HG02840 (cell line): Measurements from ENCODE around the gene BMF.
A peak's percentile ranks its signal among the peaks of the same experiment; 100 is the strongest.

ENCODE experiments used
- ATAC-seq: cut with Tn5 transposase; IDR thresholded peaks from one replicate; pipeline ENCODE4 v1.9.1; 2021; ENCODE audit warnings: mild to moderate bottlenecking, moderate library complexity, moderate number of reproducible peaks; ENCODE audit not compliant: unreplicated experiment, low FRiP score

The BMF gene

DNA sequence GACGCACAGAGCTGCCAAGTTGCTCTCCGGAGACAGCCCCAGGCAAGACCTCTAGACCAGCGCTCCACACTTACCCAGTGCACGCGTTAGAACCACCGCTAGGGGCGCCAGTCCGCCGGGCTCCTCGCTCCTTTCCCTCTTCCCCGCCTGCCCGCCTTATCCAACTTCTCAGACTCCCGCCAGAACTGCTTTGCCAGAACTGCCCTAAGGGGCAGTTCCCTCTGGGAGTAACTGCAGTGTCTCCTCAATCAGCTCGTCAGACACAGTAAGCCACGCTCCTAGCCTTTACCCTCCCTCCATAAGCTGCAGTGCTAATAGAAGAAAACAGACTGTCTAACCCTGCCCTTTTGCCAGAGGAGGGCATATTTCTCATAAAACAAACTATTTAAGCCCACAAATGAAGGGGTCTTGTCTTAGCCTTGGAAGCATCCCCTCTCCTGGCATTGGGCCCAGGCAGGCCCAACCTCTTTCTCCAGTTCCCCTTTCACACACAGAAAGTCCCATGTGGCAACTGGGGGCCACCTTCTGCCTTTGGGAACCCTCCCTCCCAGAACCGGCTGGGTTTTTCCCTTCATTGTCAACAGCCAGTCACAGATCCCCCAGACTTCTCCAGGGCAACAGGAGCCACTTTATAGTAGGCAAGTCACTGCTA lies 3.7 kb downstream of the BMF start:
- ATAC-seq, result peak; percentile 23

DNA sequence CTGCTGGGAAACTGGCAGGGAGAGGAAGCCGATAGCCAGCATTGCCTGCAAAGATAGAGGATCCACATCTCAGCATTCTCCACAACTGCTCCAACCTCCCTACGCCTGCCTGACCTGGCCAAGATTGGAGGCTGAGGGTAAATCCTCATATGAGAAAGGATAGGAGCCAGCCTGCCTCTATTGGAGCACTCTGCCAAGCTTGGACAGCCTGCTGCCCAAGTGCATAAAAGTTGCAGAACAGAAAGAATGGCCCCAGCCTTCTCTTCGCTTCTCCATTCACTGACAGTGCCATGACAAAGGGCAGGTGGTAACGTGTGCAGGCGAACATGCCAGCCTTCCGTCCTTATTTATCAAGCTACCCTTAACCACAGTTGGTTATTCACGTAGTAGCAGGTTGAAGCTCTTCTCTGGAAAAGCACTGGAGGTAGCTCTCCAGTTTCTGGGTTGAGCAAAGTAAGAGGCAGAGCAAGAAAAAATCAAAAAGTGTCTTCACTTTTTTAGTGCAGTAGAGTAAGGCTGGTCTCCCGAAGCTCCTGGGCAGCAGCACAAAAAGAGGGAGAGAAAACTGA lies 4.3 kb downstream of the BMF start:
- ATAC-seq, result no peak

DNA sequence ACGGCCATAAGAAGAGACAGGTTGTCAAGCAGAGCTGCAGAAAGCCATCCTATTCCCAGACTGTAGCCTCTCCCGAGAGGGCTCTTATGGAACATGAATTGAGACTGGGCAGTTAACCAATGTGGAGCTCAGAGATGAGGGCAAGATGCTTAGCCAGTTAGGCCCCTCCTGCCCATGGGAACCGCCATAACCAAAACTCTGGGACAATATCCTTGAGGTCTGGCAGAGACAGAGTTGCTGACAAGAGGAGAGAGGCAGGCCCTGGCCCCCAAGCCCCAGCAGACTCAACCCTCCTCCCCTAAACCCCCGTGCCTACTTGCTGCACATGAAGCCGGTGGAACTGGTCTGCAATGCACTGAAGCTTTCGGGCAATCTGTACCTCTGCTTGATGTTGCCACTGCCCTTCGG lies 4.8 kb downstream of the BMF start:
- ATAC-seq, result no peak

DNA sequence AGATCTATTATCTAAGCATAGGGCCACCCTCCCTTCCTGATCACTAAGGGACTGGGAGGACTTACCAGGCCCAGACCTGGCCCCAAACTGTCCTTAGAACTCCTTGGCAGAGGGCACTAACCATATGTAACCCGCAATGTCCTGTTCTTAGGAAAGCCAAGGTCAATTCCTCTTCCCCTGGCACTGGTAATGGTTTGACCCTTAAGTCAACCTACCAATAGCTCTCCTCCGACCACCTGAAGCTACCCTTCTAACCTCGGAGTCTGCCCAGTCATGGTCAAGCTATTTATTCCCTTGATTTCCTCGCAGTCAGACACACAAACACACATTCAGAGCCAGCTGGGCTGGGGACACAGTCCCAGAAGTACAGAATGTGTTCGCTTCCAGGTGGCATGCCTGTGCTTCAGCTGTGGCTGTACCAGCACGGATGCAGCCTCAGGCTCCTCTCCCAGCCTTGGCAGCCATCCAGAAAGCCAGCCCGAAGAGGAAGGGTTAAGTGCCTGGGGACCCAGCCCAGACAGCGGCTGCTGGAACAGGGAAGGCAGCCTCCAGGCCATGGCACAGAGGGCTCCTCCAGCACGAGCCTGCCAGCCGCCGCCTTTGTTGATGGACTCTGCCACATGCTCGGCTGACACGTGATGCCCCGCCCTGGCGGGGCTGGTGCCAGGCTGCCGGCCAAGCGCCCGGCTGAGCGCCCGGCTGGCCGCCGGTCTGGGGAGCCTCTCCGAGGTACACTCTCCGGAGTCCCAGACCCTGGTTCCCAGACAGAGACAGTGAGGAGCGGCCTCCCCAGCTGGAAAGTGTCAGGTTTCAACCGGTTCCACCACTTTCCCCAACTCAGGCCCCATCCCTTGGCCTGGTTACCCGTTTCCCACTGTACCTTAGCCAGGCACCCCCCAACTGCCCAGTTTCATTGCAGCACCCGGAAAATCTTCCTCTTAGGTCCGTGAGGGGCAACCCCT lies 5.5 kb downstream of the BMF start:
- ATAC-seq, result no peak

DNA sequence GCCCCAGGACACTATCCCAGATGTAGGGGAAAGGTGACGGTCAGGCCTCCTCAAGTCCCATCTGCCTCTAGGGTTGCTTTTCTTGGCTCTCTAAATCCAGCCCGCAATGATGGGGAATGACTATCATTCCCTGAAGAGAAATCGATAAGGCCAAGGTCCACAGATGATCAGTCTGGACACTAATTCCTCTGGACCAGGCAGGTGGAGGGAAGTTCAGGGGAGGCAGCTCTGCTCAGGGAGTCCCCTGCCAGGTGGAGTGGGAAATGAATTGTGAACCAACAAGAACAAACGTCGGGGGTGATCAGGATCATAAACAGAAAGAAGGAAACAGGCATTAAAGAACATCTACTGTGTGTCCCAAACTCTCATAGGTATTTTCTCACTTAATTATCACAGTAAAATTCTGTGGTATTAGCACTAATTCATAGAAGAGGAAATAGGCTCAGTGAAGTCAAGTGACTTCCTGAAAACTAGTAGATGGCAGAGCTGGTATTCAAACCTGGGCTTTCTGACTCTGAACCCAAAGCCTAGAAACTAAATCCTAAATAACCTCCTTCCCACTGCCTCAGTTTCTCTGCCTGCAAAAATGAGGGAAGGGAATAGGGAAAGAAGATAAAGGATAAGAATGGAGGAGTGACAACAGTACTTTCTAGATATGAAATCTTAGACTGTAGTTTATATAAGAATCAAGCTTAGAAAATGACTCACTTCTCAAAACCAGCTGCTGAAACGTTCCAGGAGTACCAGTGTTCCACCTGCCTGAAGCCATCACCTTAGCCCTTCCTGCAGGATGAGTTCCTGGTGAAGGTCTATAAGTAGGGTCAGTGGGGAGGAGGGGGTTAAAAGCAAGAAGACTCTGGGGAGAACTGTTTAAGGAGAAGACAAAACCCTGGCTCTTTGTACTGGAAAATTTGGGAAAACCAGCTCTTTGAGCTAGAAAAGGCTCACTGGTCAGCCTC lies 7.5 kb downstream of the BMF start:
- ATAC-seq, result no peak

DNA sequence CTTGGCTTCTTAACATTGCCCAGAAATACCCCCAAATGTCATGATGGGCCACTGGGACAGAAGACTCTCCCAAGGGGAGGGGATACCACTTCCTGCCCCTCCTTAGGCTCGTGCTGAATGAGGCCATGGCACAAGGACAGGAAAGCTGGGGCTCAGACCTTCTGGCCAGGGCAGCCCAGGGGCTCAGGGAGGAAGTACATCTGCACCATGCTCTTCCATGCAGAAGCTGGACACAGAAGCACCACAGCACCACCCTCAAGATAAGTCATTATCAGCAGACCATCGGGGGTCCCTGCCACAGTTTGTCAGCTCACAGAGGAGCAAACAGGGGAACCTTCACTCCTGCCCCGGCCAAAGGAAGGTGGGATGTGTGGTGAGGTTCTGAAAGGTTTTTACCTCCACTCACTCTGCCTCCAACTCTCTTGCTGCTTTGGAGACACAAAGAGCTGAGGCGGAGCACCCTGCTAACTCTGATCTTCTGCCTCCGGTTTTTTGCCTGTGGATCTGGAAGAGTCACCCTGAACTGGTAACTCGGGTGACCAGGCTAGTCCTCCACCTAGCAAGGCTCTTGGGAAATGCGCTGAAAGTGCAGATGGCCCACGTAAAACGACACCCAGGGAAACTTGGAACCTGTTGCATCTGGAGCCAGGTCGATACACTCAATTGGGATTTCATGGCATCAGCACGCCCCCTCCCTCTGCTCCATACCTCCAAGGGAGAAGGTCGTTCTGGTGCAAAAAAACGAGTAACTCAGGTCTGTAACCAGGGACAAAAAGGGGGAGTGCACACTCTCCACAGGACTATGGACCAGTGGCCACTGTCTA lies 8.3 kb downstream of the BMF start:
- no peak for ATAC-seq

DNA sequence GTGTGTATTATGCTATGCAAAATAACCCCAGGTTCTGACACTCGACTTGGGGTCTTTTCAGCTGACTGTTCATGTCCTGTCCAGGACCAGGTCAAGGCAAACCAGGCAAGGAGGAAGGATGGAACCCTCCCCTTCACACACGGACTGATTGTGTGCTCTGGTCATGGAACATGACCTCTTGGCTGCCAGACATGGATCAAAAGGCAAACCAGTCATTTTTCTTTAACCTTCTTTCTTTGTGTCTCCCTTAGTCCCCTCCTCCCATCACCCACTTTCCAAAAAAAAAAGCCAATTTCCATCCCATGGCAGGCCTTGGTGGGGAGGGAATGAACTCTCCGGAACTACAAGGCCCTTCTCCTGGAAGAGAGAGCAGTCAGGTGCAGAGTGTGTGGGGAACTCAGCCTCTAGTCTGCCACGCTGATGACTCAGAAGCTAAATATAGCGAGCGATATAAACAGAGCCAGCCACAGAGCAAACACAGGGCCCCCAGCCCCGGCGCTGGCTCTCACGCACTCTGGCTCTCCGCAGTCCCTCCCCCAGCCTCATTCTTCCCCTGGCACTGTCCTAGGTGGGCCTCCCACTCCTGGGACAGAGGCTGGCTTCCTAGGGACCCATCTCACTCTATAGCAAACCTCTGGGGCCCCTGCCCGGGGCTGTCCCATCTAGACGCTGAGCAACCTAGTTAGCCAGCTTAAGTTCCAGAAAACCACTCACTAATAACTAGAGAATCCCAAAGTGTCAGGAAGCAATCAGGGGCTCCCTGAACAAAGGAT lies 10.0 kb downstream of the BMF start:
- peak; percentile 80 for ATAC-seq

DNA sequence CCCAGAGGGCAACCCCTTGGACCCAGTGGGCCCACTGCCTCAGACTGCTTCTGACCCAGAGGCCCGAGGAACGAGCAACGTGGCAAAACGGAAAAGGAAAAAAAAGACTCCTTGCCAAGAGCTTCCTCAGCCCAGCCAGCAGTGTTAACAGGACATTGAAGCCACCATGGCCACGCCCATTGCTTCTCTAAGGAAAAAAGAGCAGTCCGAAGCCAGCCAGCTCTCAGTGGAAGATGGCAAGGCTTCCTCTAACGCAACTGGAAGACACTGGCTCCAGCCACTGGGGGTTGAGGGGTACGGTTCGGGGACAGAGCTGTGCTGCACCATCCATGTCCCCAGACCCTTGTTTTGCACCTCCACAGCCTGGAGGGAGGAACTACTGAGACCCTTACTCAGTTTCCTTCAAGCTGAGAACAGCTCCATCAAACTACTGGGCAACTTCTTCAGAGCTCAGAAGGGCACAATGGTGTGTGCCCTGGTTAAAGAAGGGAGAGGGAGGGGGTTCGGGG lies 10.7 kb downstream of the BMF start:
- ATAC-seq, result no peak

DNA sequence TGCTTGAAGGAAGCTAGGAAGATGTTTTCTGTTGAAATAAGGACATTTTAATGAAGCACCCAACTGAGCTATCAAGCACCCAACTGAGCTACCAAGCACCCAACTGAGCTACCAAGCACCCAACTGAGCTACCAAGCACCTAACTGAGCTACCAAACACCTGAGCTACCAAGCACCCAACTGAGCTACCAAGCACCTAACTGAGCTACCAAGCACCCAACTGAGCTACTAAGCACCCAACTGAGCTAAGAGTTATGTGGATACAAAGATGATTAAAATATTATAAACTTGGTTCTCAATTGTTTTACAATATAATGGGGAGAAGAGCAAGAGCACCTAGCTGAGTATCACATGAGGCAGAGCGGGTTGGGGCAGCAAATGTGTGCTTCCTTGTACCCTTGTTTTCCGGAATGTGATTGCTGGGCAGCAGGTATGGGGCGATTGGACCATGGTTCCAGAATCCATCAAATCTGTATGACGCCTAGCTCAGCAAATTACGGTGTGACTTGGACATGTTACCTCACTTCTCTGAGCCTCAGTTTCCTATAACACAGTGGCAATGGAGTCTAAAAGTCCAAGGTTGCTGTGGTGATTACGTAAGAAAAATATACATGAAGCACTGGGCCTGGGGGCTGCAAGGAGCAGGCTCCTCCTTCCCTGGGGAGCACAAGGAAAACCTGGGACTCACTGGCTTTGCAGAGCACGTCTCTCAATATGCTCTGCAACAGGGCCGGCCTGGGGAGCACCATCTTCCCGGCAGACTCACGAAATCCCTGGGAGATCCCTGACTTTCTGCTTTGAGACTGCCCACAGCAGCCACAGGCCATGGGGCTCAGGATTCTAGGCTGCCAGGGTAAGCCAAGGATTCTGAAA lies 11.3 kb downstream of the BMF start:
- no peak for ATAC-seq

DNA sequence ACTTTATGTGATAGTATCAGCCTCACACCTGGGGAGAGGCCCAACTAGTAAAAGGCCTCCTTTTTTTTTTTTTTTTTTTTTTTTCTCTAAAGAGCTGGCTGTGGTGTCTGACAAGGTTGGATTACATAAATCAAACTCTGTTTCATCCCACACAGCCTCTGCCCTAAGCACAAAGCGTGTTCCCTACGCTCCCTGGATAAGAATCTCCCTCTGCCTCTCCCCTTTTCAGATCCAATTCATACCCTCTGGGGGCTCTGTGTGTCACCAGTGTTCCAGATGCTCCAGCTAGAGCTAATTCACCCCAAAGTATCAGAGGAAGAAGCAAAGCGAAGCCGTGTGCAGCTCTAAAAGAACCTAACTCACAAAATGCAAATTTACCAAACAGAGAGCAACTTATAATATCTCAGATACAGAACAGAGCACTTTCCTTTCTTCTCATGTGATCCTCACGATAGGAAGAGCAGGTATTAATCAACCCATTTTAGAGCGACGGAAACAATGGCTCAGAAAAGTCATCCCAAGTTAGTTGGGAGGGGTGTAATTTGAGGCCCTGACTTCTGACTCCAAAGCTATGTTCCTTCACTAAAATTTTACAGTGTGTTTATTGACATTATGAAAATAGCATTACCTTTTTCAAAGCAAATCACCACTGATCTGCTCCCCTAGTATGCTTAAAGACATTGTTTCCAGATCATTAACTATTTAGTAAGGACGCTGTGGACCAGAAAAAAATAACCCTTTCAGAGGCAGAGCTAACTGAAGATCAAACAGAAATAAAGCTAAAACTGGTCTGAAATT lies 12.4 kb downstream of the BMF start:
- ATAC-seq, result no peak

DNA sequence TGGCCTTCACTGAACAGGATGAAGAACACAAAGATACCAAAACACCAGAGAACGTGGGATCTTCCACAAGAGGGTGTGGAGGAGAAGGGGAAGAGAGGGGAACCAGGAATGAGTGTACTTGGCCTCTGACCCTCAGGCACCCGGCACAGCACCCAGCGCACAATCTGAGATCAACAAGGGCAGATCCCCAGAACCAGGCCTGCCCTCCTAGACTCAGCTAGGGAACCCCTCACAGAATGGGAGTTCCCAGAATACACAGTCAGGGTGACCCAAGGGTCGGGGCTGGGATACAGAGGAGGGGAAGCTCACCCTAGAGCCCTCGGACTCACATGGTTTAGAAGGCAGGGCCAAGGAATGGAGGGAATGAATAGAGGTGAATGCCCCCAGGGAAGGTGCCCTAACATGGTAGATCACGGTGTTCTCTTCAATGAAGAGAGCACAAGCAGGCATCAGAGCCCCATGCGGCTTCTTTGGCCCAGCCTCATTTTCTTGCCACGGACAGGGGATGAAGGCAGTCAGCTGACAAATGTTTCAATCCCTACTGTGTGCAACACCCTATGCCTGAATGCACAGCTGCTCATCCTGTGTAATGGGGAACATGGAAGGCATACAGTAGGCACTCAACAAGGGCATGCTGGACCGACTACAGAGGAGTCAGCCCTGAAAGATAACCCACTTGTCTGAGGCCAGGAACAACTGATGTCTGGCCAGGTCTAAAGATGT lies 13.1 kb downstream of the BMF start:
- ATAC-seq, result no peak

DNA sequence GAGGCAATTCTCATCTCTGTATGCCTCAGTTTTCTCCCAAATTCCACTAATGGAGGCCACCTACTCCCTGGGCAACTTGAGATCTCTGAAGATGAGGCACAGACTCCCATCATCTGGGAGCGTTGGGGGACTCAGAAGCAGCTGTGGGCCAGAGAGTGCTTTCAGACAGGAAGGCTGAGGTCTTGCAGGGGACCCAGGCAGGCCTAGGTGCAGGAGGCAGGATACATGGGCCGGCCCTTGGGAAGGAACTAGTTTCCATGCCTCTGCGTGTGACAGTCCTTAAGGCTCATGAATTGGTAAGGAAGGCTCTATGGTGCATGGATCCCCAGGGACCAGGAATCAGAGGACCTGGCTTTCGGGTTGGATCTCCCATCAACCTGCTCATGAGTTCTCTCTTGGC lies 14.5 kb downstream of the BMF start:
- ATAC-seq, result no peak

DNA sequence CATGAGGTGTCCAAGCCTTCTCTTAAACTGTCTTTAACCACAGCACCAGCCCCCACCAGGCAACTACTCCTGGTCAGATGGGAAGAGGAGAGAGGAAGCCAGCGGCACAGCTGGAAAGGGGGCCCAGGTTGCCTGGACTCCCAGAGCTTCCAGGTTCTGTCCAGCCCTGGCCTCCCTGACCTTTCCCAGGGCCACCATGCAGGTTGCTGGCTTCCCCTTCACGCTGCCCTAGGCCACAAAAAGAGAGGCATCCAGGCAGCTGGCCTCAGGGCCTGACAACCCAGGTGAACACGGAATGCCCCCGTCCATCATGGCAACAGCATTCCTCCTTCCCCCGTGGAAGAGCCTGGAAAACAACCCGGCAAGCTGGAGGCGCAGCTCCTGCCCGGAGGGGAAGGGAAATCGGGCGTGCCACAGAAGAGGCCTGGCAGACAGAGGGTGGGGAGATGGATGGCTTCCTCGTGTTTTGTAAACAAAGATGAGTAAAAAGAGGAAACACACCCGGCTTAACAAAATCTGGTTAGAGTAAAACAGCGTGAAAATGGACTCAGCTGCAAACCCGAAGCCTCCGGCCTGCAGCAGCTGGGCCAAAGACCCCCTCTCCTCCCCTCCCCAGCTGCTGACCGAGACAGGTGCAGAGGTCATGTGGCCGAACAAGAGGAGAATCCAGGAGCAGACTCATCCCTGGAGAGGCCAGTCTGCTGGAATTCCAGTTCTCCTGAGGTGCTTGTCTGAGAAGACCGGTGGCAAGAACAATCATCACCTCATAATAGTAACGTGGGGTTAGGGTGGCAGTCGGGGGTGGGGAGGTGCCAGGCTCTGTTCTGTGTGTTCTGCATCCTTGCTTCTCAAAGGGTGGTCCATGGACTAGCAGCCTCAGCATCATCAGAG lies 15.5 kb downstream of the BMF start:
- ATAC-seq, result no peak

DNA sequence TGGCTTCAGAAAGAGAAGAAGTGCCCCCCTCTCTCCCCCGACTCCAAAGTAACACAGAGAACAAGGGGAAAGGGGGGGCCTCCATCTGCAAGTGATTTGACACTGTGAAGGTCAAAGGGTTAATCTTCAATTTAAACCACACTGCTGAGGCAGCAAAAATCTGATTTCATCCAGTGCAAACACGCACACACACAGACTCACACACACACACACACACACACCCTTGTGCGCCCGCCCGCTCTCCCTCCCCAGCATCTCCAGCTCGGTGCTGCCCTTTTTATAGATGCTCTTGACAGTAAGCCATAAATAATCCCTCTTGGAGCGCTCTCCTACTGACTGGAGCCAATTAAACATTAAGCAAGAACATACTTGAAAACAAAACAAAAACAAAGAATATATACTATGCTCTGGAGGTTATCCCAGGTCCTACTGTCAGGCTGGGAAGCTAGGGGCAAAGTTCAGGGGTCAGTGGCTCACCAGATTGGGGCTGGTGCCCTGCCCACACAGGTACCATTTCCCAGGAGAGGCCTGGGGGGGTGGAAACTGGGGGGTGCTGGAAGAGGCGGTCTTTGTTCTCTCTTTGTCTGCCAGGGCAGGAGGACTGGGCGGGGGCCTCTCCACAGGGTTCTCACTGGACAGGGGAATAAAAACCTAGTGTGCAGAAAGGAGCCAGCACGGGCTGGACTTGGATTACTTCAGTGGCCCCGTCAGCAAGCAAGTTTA lies 16.3 kb downstream of the BMF start:
- no peak for ATAC-seq

DNA sequence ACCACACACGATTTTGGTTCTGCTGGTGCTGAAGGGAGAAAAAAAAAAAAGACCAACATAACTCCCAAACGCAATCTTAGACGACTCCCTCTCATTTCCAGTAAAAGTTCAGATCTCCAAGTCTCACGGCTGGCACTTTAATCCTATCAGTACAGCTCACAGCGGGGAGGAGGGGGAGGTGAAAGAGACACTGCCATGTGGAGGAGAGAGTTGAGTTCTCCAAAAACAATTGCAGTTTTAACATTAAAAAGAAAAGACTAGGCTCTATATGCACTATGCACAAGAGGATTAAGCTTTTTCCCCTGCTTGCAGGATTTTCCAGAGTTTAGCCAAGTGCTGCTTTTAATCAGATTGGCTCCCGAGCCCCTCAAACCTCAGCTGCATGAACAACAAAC lies 16.8 kb downstream of the BMF start:
- ATAC-seq, result no peak
